HepG2 (cell line): ENCODE measurements around the gene CALY. TPM values are rescaled to one million over a fixed set of nuclear protein-coding genes. Genes with fewer than 3 reads are reported as not detected.

Source experiments
- CBX5 ChIP-seq: sonication (generic); formaldehyde crosslinking; IDR thresholded peaks from 2 replicates; pipeline ENCODE4 v1.4.0; 2020; ENCODE audit warnings: missing genetic modification reagents, borderline replicate concordance
- ETV5 ChIP-seq: IDR thresholded peaks from 2 replicates; pipeline ENCODE4 v1.6.1; 2018; ENCODE audit warnings: missing biosample characterization, missing genetic modification reagents, inconsistent platforms, borderline replicate concordance
- FIP1L1 ChIP-seq: fragments of 200-400 bp; formaldehyde crosslinking; IDR thresholded peaks from 2 replicates; pipeline ENCODE4 v1.6.1; 2018; ENCODE audit warnings: low read depth, mild to moderate bottlenecking, low read length, moderate library complexity, borderline replicate concordance; ENCODE audit not compliant: insufficient read depth
- FOXM1 ChIP-seq: sonication (generic); formaldehyde crosslinking; IDR thresholded peaks from 2 replicates; pipeline ENCODE4 v1.5.0; 2020; ENCODE audit warnings: missing genetic modification reagents
- GRHL1 ChIP-seq: sonication (generic); formaldehyde crosslinking; conservative IDR thresholded peaks from 2 replicates; pipeline ENCODE4 v1.8.0; 2022; ENCODE audit warnings: missing genetic modification reagents
- NPAS2 ChIP-seq: sonication (generic); formaldehyde crosslinking; IDR thresholded peaks from 2 replicates; pipeline ENCODE4 v1.8.0; 2022; ENCODE audit warnings: mild to moderate bottlenecking, missing genetic modification reagents, borderline replicate concordance
- PCBP1 ChIP-seq: fragments of 200-400 bp; formaldehyde crosslinking; IDR thresholded peaks from 2 replicates; pipeline ENCODE4 v1.6.1; 2017; ENCODE audit warnings: mild to moderate bottlenecking, low read depth, low read length, borderline replicate concordance
- PHF8 ChIP-seq: sonication (generic); formaldehyde crosslinking; IDR thresholded peaks from 2 replicates; pipeline ENCODE4 v1.5.0; 2020; ENCODE audit warnings: missing genetic modification reagents
- SATB2 ChIP-seq: sonication (generic); formaldehyde crosslinking; IDR thresholded peaks from 2 replicates; pipeline ENCODE4 v1.5.0; 2020; ENCODE audit warnings: missing genetic modification reagents
- SIN3B ChIP-seq: fragments of 150-350 bp; IDR thresholded peaks from 2 replicates; pipeline ENCODE4 v1.6.1; 2014; ENCODE audit warnings: low read length
- SMAD9 ChIP-seq: sonication (generic); formaldehyde crosslinking; IDR thresholded peaks from 2 replicates; pipeline ENCODE4 v1.5.1; 2020; ENCODE audit warnings: mild to moderate bottlenecking, missing genetic modification reagents
- THYN1 ChIP-seq: sonication (generic); formaldehyde crosslinking; IDR thresholded peaks from 2 replicates; pipeline ENCODE4 v1.8.1; 2023; ENCODE audit warnings: low read depth, mild to moderate bottlenecking, moderate library complexity, missing genetic modification reagents, borderline replicate concordance
- ZFP90 ChIP-seq: sonication (generic); formaldehyde crosslinking; IDR thresholded peaks from 2 replicates; pipeline ENCODE4 v1.8.0; 2022; ENCODE audit warnings: missing genetic modification reagents, mild to moderate bottlenecking, inconsistent platforms, borderline replicate concordance
- ZNF121 ChIP-seq: sonication (generic); formaldehyde crosslinking; IDR thresholded peaks from 2 replicates; pipeline ENCODE4 v1.5.0; 2020; ENCODE audit warnings: mild to moderate bottlenecking, missing genetic modification reagents
- ZNF253 ChIP-seq: sonication (generic); formaldehyde crosslinking; IDR thresholded peaks from 2 replicates; pipeline ENCODE4 v1.8.0; 2022; ENCODE audit warnings: mild to moderate bottlenecking, missing genetic modification reagents, borderline replicate concordance
- ZNF274 ChIP-seq: sonication (generic); formaldehyde crosslinking; IDR thresholded peaks from 2 replicates; pipeline ENCODE4 v1.5.1; 2020; ENCODE audit warnings: mild to moderate bottlenecking, missing genetic modification reagents
- ZNF720 ChIP-seq: sonication (generic); formaldehyde crosslinking; IDR thresholded peaks from 2 replicates; pipeline ENCODE4 v1.4.0; 2020; ENCODE audit warnings: missing genetic modification reagents
- ZNF784 ChIP-seq: sonication (generic); formaldehyde crosslinking; IDR thresholded peaks from 2 replicates; pipeline ENCODE4 v1.5.1; 2020; ENCODE audit warnings: missing genetic modification reagents, mild to moderate bottlenecking, borderline replicate concordance
- polyA plus RNA-seq, 8 experiments: library from polyadenylated mRNA; depleted of rRNA in 3 of 8; stranded (reverse) in 7 of 8; unstranded in 1 of 8; fragments of >200 nt; fragmentation: Illumina TruSeq in 4 of 8; extraction: Trizol in 4 of 8; gene quantifications; 2 replicates each; pipeline versions ENCODE4 v1.2.1 to v1.2.3, GENCODE V29; 2011 to 2016; ENCODE audit warnings: low read depth in 4 of 8, missing spikeins in 1 of 8, mixed read lengths in 1 of 8; ENCODE audit not compliant: insufficient read depth in 1 of 8
- total RNA-seq, 5 experiments: library from RNA; depleted of rRNA; stranded (reverse); fragments of >200 nt; fragmentation: Illumina TruSeq; extraction: Trizol; gene quantifications; 2 replicates each; pipeline ENCODE4 v1.2.3, GENCODE V29; 2016; ENCODE audit warnings: low read depth in 1 of 5
- TF ChIP-seq, protein P1 (sequence below): sonication (generic); formaldehyde crosslinking; IDR thresholded peaks from 2 replicates; pipeline ENCODE4 v1.5.0; 2020; ENCODE audit warnings: missing genetic modification reagents

Gene CALY
- total and polyA plus RNA-seq, 2 of the 13 experiments (the other 11 are each of a cell fraction or from before 2014, with no cell fraction given), result 0.08 TPM; not detected in 1

DNA sequence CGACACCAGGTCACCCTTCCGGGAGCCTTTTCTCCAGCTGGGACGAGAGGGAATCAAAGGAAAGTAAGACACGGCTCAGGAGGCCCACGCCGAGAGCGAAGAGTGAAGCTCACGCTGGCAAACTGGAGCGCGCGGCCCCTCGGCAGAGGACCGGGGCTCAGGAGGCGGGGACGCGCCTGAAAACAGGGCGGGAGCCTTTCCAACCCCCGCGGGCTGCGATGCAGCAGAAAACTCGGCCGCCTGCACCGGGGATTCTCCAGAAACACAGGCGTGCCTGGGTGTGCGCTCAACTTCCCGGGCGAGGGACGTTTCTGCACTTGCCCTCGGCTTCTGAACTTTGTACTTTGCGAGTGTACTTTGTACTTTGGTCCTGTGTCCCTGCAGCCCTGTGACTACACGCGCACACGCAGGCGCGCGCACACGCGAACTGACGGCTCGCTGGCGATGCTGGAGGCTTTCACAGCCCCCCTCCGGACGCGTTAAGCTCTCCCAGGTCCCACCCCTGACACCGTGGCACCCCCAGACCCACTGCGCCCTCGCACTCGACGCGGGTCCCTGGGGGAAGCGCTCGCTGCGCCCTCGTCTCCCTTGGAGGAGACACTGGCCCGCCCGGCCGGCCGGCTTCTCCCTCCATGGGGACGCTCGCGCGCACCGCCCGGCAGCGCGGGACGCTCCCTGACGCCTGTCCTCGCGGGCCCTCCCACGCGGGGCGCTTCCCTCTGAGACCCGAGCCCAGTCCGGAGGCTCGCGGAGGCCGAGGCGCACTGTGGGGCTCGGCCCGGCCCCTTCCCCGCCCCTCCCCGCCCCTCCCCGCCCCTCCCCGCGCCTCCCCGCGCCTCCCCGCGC, 41.8 kb upstream of the CALY start (continued):
- TF ChIP-seq FIP1L1 (no peak), ZNF253 (CRISPR knock-in tag) (no peak), CBX5 (CRISPR knock-in tag) (peak; percentile 40; the same call in 1 of the 2 replicates), PCBP1 (no peak), ZFP90 (CRISPR knock-in tag) (peak; percentile 93), SMAD9 (no peak), ZNF720 (no peak), SATB2 (0 out of 2 replicates have a peak, but pooled peaks have one; percentile 52), ZNF121 (CRISPR knock-in tag) (0 out of 2 replicates have a peak, but pooled peaks have one; percentile 17), GRHL1 (CRISPR knock-in tag) (no peak), NPAS2 (CRISPR knock-in tag) (no peak), THYN1 (no peak), ZNF274 (CRISPR knock-in tag) (no peak), ZNF784 (no peak), PHF8 (CRISPR knock-in tag) (peak; percentile 43; the same call in 1 of the 2 replicates), FOXM1 (CRISPR knock-in tag) (no peak), SIN3B (no peak), ETV5 (CRISPR knock-in tag) (no peak)
- TF ChIP-seq, protein P1, sequence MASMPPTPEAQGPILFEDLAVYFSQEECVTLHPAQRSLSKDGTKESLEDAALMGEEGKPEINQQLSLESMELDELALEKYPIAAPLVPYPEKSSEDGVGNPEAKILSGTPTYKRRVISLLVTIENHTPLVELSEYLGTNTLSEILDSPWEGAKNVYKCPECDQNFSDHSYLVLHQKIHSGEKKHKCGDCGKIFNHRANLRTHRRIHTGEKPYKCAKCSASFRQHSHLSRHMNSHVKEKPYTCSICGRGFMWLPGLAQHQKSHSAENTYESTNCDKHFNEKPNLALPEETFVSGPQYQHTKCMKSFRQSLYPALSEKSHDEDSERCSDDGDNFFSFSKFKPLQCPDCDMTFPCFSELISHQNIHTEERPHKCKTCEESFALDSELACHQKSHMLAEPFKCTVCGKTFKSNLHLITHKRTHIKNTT (CRISPR knock-in tag), result no peak
